ENCODE measurements around the gene KPNB1. TPM values are rescaled to one million over a fixed set of nuclear protein-coding genes. Genes with fewer than 3 reads are reported as not detected.

KPNB1 gene
- polyA plus RNA-seq, 1 donor from 2014 or later, result 117 TPM

GRCh38 chr17:47704116-47704515 lies 54.4 kb downstream of the KPNB1 start:
- Histone ChIP-seq H3K9me2 (ENCODE audit: insufficient read depth, low read length) (no peaks in the 10 kb centered on the region), H3K27me3 (ENCODE audit: insufficient read depth, low read depth, low read length) (no peaks in the 10 kb centered on the region), H3K4me3 (ENCODE audit: low read length) (no peak overlapping the region), H4K20me1 (ENCODE audit: insufficient read depth) (no peaks in the 10 kb centered on the region), H3K27ac (ENCODE audit: low read length) (no peak overlapping the region), H2AFZ (ENCODE audit: low read depth, low read length) (no peak overlapping the region), H3K4me2 (ENCODE audit: low read length) (no peak overlapping the region), H3K9ac (ENCODE audit: low read length) (no peak overlapping the region), H3K36me3 (ENCODE audit: insufficient read depth, low read length) (no peaks in the 10 kb centered on the region), H3K79me2 (replicated peaks; ENCODE audit: insufficient read depth, low read length) (no peaks in the 10 kb centered on the region), H3F3A (ENCODE audit: insufficient read depth, low read length, poor library complexity, severe bottlenecking) (no peaks in the 10 kb centered on the region), H3K9me3 (ENCODE audit: low read length) (no peaks in the 10 kb centered on the region)
- TF ChIP-seq CTCF (IDR thresholded peaks at IDR 0.05; ENCODE audit: poor library complexity, severe bottlenecking), result no peak
- TF ChIP-seq REST (IDR thresholded peaks at IDR 0.05; ENCODE audit: borderline replicate concordance), result no peak
- TF ChIP-seq MXI1 (conservative IDR thresholded peaks at IDR 0.05; ENCODE audit: poor library complexity, severe bottlenecking), result no peak
- no peak for TF ChIP-seq TAF1 (IDR thresholded peaks at IDR 0.05; ENCODE audit: low read depth)
- TF ChIP-seq SMC3 (conservative IDR thresholded peaks at IDR 0.05; ENCODE audit: poor library complexity), result no peak
- TF ChIP-seq EP300 (conservative IDR thresholded peaks at IDR 0.05; ENCODE audit: poor library complexity, severe bottlenecking), result no peak
- no peak for TF ChIP-seq RAD21 (conservative IDR thresholded peaks at IDR 0.05)

- H3K27me3 ChIP-seq (ENCODE audit: insufficient read depth, low read depth, low read length), result no peaks in the 10 kb centered on the region
- H4K20me1 ChIP-seq (ENCODE audit: insufficient read depth), result no peaks in the 10 kb centered on the region
- no peaks in the 10 kb centered on the region for H3K9me3 ChIP-seq (ENCODE audit: low read length)
- H3K9me2 ChIP-seq (ENCODE audit: insufficient read depth, low read length), result no peaks in the 10 kb centered on the region
- H3K27ac ChIP-seq (ENCODE audit: low read length), result no peak overlapping the region
- no peak overlapping the region for H3K4me3 ChIP-seq (ENCODE audit: low read length)
- no peaks in the 10 kb centered on the region for H3F3A ChIP-seq (ENCODE audit: insufficient read depth, low read length, poor library complexity, severe bottlenecking)
- H3K4me2 ChIP-seq (ENCODE audit: low read length), result no peak overlapping the region
- H2AFZ ChIP-seq (ENCODE audit: low read depth, low read length), result no peak overlapping the region
- no peak overlapping the region for H3K9ac ChIP-seq (ENCODE audit: low read length)
- no peak for TF ChIP-seq POLR2AphosphoS5 (IDR thresholded peaks at IDR 0.05)
- TF ChIP-seq EP300 (conservative IDR thresholded peaks at IDR 0.05; ENCODE audit: poor library complexity, severe bottlenecking), result no peak
- TF ChIP-seq SMC3 (conservative IDR thresholded peaks at IDR 0.05; ENCODE audit: poor library complexity), result no peak
- TF ChIP-seq MXI1 (conservative IDR thresholded peaks at IDR 0.05; ENCODE audit: poor library complexity, severe bottlenecking), result no peak
- TF ChIP-seq EZH2 (IDR thresholded peaks at IDR 0.05; ENCODE audit: borderline replicate concordance, insufficient read depth, low read length, poor library complexity, severe bottlenecking), result no peak
- no peak for TF ChIP-seq TAF1 (IDR thresholded peaks at IDR 0.05; ENCODE audit: low read depth)
- no peak for TF ChIP-seq RAD21 (conservative IDR thresholded peaks at IDR 0.05)
- no peak for TF ChIP-seq REST (IDR thresholded peaks at IDR 0.05; ENCODE audit: borderline replicate concordance)
- TF ChIP-seq CTCF (IDR thresholded peaks at IDR 0.05; ENCODE audit: poor library complexity, severe bottlenecking), result no peak
- H3K36me3 ChIP-seq (ENCODE audit: insufficient read depth, low read length), result no peaks in the 10 kb centered on the region
- H3K79me2 ChIP-seq (replicated peaks; ENCODE audit: insufficient read depth, low read length), result no peaks in the 10 kb centered on the region
These were observed 55.0 kb downstream of the KPNB1 start for GRCh38 chr17:47704736-47705135.
